Activated B cell treated with CpG ODN at 0.5 μM for 24 hours (primary cell): ENCODE data around the gene ADD1. TPM values are rescaled to one million over a fixed set of nuclear protein-coding genes. Genes with fewer than 3 reads are reported as not detected.

ENCODE experiments used
- ATAC-seq: fragments of 200-7000 bp; cut with Tn5 transposase; one replicate; pipeline ENCODE4 v1.10.0; 2021; ENCODE audit warnings: low read depth, mild to moderate bottlenecking, moderate library complexity
- CTCF ChIA-PET: fragments of 350-600 bp; sonication (Branson Sonifier 250); formaldehyde crosslinking; loops from one replicate; lab custom pipeline; 2021; ENCODE audit warnings: antibody characterized with exemption; lab: Charles Lee
- POLR2A ChIA-PET: fragments of 350-600 bp; sonication (Branson Sonifier 250); formaldehyde crosslinking; loops from one replicate; lab custom pipeline; 2021; ENCODE audit warnings: antibody characterized with exemption; lab: Charles Lee
- DNase-seq: peaks from one replicate; pipeline ENCODE4 v3.0.0; 2022
- H3K27ac Mint-ChIP-seq: one replicate; pipeline ENCODE4 v1.8.0; 2020; ENCODE audit warnings: mixed read lengths
- H3K27me3 Mint-ChIP-seq: one replicate; pipeline ENCODE4 v1.8.0; 2021; ENCODE audit warnings: mixed read lengths
- H3K36me3 Mint-ChIP-seq: one replicate; pipeline ENCODE4 v1.8.0; 2021; ENCODE audit warnings: low read depth, mixed read lengths
- H3K4me1 Mint-ChIP-seq: one replicate; pipeline ENCODE4 v1.8.0; 2021; ENCODE audit warnings: mixed read lengths
- H3K4me3 Mint-ChIP-seq: one replicate; pipeline ENCODE4 v1.8.0; 2020; ENCODE audit warnings: mild to moderate bottlenecking, mixed read lengths
- H3K9me3 Mint-ChIP-seq: one replicate; pipeline ENCODE4 v1.8.0; 2020; ENCODE audit warnings: mixed read lengths
- intact Hi-C: fragments of 100-400 bp; cut with micrococcal nuclease; formaldehyde crosslinking; loops from one replicate; pipeline ENCODE4 v1.15.1; 2024
- total RNA-seq: library from RNA; stranded (reverse); gene quantifications from 2 replicates; pipeline ENCODE4 v1.2.3, GENCODE V29; 2022
- TF ChIP-seq, protein P1 (sequence below): fragments of 200-600 bp; IDR thresholded peaks from one replicate; pipeline ENCODE4 v1.8.0; 2022; ENCODE audit warnings: antibody characterized with exemption, mild to moderate bottlenecking

ADD1 gene
- total RNA-seq, 1 donor from 2014 or later = 340 TPM

GRCh38 chr4:2865196-2865780, 21.6 kb downstream of the ADD1 start:
- POLR2A ChIA-PET = no interaction called here
- Mint-ChIP-seq H3K4me1 (peaks cover 94% of the 10 kb centered on the region), H3K27ac (no peak overlapping the region), H3K36me3 (peaks cover 21% of the 10 kb centered on the region), H3K4me3 (no peak overlapping the region), H3K27me3 (no peaks in the 10 kb centered on the region), H3K9me3 (no peaks in the 10 kb centered on the region)
- CTCF ChIA-PET = no interaction called here
- DNase-seq (no peak), ATAC-seq (no peak)
- intact Hi-C loops = no loop called here
- TF ChIP-seq, protein P1, sequence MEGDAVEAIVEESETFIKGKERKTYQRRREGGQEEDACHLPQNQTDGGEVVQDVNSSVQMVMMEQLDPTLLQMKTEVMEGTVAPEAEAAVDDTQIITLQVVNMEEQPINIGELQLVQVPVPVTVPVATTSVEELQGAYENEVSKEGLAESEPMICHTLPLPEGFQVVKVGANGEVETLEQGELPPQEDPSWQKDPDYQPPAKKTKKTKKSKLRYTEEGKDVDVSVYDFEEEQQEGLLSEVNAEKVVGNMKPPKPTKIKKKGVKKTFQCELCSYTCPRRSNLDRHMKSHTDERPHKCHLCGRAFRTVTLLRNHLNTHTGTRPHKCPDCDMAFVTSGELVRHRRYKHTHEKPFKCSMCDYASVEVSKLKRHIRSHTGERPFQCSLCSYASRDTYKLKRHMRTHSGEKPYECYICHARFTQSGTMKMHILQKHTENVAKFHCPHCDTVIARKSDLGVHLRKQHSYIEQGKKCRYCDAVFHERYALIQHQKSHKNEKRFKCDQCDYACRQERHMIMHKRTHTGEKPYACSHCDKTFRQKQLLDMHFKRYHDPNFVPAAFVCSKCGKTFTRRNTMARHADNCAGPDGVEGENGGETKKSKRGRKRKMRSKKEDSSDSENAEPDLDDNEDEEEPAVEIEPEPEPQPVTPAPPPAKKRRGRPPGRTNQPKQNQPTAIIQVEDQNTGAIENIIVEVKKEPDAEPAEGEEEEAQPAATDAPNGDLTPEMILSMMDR = no peak

DNA sequence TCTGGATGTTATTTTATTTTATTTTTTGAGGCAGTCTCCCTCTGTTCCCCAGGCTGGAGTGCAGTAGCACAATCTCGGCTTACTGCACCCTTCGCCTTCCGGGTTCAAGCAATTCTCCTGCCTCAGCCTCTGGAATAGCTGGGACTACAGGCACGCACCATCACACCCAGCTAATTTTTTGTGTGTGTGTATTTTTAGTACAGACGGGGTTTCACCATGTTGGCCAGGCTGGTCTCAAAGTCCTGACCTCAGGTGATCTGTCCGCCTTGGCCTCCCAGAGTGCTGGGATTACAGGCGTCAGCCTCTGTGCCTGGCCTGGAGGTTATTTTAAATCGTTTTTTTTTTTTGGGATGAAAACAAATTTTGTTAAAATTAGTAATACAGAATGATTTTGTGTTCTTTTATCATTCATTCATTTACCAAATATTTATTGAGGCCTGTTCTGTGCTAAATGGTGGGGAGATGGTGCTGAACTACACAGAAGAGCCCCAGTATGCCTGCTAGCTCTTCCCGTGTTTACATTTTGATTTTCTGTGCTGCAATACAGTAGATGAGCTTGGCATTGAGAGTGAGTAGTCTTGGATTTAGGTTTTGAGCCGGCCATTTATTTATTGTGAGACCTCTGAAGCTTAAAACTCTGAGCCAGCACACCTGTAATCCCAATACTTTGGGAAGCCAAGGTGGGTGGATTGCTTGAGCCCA, 22.7 kb downstream of the ADD1 start:
- H3K27me3 Mint-ChIP-seq = no peaks in the 10 kb centered on the region
- H3K4me3 Mint-ChIP-seq = no peak overlapping the region
- ChIA-PET POLR2A (interaction anchor here (0.7 to 1.5 kb wide), 2 partner anchors 79 to 463 kb away, joined by 3 to 5 read pairs; no protein-coding TSS in a partner anchor), CTCF (no interaction called here)
- peaks cover 91% of the 10 kb centered on the region for H3K4me1 Mint-ChIP-seq
- no peaks in the 10 kb centered on the region for H3K9me3 Mint-ChIP-seq
- intact Hi-C loops = no loop called here
- DNase-seq = no peak
- H3K27ac Mint-ChIP-seq = peak overlapping the region; percentile 46
- H3K36me3 Mint-ChIP-seq = peaks cover 22% of the 10 kb centered on the region
- TF ChIP-seq, protein P1 = no peak
- no peak for ATAC-seq

DNA sequence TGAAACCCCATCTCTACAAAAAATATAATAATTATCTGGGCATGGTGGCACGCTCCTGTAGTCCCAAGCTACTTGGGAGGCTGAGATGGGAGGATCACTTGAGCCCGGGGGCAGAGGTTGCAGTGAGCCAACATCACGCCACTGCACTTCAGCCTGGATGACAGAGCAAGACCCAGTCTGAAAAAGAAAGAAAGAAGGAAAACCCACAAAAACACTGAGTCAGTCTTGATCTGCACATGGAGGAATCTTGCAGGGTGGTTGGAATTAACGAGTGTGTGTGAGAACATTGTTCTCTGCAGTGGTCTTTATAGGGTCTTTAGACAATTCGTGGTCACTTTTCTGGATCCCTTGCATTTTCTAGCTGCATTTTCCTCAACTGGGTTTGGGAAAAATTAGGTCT, 23.2 kb downstream of the ADD1 start:
- intact Hi-C loops = no loop called here
- DNase-seq = no peak
- no peak for ATAC-seq
- Mint-ChIP-seq H3K4me3 (no peak overlapping the region), H3K4me1 (peaks cover 91% of the 10 kb centered on the region), H3K27me3 (no peaks in the 10 kb centered on the region), H3K27ac (peak overlapping the region; percentile 56), H3K36me3 (peaks cover 26% of the 10 kb centered on the region), H3K9me3 (no peaks in the 10 kb centered on the region)
- TF ChIP-seq, protein P1 = no peak
- POLR2A ChIA-PET = interaction anchor here (0.7 to 1.5 kb wide), 2 partner anchors 79 to 464 kb away, joined by 3 to 5 read pairs; no protein-coding TSS in a partner anchor
- CTCF ChIA-PET = no interaction called here

GRCh38 chr4:2867758-2868491, 24.3 kb downstream of the ADD1 start:
- intact Hi-C loops = no loop called here
- H3K27me3 Mint-ChIP-seq = no peaks in the 10 kb centered on the region
- ChIA-PET CTCF (no interaction called here), POLR2A (interaction anchor here (0.6 to 1.5 kb wide), 3 partner anchors 23 to 319 kb away, joined by 3 to 5 read pairs (median 3); no protein-coding TSS in a partner anchor)
- TF ChIP-seq, protein P1 = no peak
- H3K4me1 Mint-ChIP-seq = peaks cover 87% of the 10 kb centered on the region
- no peak for ATAC-seq
- no peak overlapping the region for H3K4me3 Mint-ChIP-seq
- no peaks in the 10 kb centered on the region for H3K9me3 Mint-ChIP-seq
- no peak for DNase-seq
- H3K36me3 Mint-ChIP-seq = peaks cover 26% of the 10 kb centered on the region
- H3K27ac Mint-ChIP-seq = no peak overlapping the region
